GM12875 (cell line): Measurements from ENCODE around the gene FATE1.

Source experiments
- H3K4me3 ChIP-seq: one replicate; pipeline ENCODE4 v1.5.1; 2011; ENCODE audit warnings: low read depth, low read length, control low read depth
- TF ChIP-seq, protein P1 (sequence below): IDR thresholded peaks from 2 replicates; pipeline ENCODE4 v1.5.1; 2011; ENCODE audit warnings: low read depth, mild to moderate bottlenecking, control low read depth, inconsistent platforms, low read length, moderate library complexity, borderline replicate concordance; ENCODE audit not compliant: insufficient read depth

The FATE1 gene

GRCh38 chrX:151704041-151704663, 11.7 kb upstream of the FATE1 start:
- TF ChIP-seq, protein P1, sequence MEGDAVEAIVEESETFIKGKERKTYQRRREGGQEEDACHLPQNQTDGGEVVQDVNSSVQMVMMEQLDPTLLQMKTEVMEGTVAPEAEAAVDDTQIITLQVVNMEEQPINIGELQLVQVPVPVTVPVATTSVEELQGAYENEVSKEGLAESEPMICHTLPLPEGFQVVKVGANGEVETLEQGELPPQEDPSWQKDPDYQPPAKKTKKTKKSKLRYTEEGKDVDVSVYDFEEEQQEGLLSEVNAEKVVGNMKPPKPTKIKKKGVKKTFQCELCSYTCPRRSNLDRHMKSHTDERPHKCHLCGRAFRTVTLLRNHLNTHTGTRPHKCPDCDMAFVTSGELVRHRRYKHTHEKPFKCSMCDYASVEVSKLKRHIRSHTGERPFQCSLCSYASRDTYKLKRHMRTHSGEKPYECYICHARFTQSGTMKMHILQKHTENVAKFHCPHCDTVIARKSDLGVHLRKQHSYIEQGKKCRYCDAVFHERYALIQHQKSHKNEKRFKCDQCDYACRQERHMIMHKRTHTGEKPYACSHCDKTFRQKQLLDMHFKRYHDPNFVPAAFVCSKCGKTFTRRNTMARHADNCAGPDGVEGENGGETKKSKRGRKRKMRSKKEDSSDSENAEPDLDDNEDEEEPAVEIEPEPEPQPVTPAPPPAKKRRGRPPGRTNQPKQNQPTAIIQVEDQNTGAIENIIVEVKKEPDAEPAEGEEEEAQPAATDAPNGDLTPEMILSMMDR, result no peak
- H3K4me3 ChIP-seq, result no peak overlapping the region

DNA sequence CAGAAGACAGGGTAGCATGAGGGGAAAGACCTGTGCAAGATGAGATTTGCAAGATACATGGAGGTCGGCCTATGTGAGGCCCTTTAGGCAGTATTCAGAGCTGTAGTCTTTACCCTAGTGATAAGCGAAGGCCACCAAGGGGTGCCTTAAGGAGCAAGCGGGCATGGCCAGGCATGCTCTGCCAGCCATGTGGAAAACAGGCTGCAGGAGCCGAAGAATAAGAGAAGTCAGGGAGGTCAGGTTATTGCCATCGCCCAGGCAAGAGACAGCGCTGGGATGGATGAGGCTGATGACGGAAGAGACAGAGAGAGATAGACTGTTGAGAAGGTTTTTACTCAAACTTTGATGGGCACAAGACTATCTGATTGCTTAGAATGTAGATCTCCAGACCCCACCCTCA, 7.0 kb upstream of the FATE1 start:
- H3K4me3 ChIP-seq, result no peak overlapping the region
- TF ChIP-seq, protein P1, result no peak

DNA sequence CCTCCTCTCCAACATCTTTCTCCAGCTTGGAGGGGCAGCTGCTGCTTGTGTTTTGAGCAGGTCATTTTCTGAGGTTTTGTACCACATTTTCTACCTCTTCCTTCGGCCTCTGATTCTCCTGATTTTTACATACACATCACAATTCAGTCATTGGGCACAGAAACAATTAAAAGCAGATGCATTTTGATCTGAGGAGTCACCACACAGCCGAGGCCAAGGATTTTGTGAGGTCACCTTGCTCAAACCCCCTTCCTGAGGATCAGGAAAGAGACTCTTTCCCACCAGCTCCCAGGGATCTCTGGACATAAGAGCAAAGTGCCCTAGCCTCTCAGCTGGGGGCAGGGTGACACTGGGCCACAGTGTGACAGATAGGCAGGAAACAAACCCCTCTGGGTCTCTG, 5.4 kb upstream of the FATE1 start:
- H3K4me3 ChIP-seq, result no peak overlapping the region
- TF ChIP-seq, protein P1, result no peak

DNA sequence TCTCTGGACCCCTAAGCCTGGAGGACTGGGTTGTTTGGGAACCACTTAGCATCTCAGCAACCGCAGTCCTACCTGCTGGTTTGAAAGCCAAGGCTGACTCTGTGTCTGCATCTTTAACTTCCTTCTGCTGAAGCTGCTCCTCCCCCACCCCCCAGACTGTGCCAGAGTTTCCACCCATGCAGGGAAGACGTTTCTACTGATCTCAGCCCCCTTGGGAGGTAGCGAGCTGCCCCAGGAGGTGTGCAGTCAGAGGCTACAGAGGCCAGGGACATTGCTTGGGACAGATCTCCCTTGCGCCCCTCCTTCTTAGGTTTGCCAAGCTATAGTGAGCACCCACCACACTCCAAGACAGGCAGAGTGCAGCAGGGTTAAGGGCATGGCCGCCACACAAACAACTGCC, 4.7 kb upstream of the FATE1 start:
- TF ChIP-seq, protein P1, result no peak

DNA sequence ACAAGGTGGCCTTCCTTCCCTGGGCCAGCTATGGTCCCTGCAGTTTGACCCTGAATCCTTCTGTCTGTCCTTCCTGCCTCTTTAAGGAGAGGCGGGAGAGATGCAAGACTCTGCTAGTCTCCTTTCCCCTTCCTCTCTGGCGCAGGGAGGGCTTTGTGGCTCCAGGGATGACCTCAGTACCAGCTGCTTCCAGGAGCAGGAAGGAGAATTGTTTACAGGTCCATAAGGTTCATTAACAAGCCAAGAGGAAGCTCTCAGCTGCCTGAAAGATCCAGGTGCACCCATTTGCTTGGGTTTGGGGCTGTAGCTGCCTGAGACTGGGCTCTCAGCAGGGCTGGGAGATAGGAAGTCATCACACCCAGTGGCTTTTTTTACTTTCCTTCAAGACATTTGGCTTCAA, 4.0 kb upstream of the FATE1 start:
- TF ChIP-seq, protein P1, result no peak
- H3K4me3 ChIP-seq, result no peak overlapping the region

More for the DNA sequence above, 4.7 kb upstream of the FATE1 start:
- H3K4me3 ChIP-seq, result no peak overlapping the region

- H3K4me3 ChIP-seq, result no peak overlapping the region
- TF ChIP-seq, protein P1, result no peak
These were observed 3.6 kb upstream of the FATE1 start for GRCh38 chrX:151712253-151712652.

DNA sequence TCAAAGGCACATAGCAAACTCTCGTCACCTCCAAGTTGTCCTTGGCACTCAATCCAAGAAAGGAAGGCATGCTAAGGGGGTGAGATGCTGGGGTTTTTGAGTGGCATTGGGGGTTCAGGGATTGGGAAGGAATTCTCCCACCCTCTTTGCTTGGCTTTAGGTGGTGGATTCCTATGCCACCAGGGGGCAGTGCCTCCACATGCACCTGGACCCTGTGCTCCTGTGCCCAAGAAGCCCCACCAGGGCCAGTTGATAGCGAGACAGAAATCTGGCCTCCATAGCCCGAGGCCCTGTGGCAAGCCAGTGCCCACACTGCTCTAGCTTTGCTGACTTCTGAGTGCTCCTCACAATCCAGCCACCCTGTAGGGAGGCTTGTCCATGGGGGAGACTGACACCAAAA, 2.0 kb upstream of the FATE1 start:
- TF ChIP-seq, protein P1, result peak; percentile 73
- no peak overlapping the region for H3K4me3 ChIP-seq
